DMS79 treated with DMSO at 0.1 percent for 48 hours (cell line): ENCODE data around the gene CDC73.

ENCODE experiments used
- DNase-seq: peaks from one replicate; lab custom pipeline; 2025; lab: John Stamatoyannopoulos, UW

The CDC73 gene

DNA sequence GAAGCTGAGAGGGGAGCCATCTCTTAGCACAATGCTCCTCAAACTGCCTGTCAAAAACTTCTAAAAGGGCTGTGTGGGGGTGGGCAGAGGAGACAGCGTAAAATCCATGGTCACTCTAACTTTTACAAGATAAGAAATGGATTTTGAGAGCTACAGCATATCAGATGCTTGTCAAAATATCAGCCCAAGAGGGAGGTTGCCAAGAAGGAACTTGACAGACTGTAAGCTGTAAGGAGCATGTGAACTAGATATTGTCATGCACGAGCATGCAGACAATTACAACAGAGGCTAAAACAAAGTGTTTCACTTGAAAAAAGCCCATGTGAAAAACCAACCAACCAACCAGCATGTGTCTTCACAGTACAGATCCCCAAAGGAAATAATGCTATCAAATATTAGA, 171.9 kb downstream of the CDC73 start:
- DNase-seq: no peak

- no peak for DNase-seq
These were observed 177.2 kb downstream of the CDC73 start for GRCh38 chr1:193299038-193299437.

GRCh38 chr1:193301746-193302145, 179.9 kb downstream of the CDC73 start:
- no peak for DNase-seq

DNA sequence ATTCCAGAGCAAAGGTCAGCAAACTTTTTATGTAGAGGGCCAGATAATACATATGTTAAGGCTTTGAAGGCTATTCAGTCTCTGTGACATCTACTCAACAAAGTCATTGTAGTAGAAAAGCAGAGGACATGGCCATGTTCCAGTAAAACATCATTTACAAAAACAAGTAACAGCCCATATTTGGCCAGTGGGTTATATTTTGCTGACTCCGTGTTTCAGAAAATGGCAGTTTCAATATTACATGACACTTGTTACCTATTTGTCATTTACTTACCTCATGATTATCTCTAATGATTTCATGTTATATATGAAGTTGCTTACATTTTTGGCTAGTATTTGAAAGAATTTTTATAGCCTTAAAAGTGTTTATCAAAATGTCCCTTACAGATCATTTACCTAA, 182.0 kb downstream of the CDC73 start:
- DNase-seq: no peak
